K562 (cell line): ENCODE measurements around the gene LRRC74B. TPM values are rescaled to one million over a fixed set of nuclear protein-coding genes. Genes with fewer than 3 reads are reported as not detected.

ENCODE experiments used
- BACH1 ChIP-seq: fragments of 200-800 bp; sonication (Bioruptor generic); IDR thresholded peaks from 2 replicates; pipeline ENCODE4 v1.6.1; 2016; ENCODE audit warnings: missing genetic modification characterization, missing compliant biosample characterization
- C11orf30 ChIP-seq: fragments of 450-650 bp; IDR thresholded peaks from 2 replicates; pipeline ENCODE4 v1.6.1; 2016; ENCODE audit warnings: low read depth, mild to moderate bottlenecking
- ETS2 ChIP-seq: IDR thresholded peaks from 2 replicates; pipeline ENCODE4 v1.6.1; 2016; ENCODE audit warnings: borderline replicate concordance, missing genetic modification characterization, mild to moderate bottlenecking, moderate library complexity, missing compliant biosample characterization; ENCODE audit not compliant: poor library complexity, severe bottlenecking
- ETV1 ChIP-seq: fragments of 450-650 bp; conservative IDR thresholded peaks from 2 replicates; pipeline ENCODE4 v1.6.1; 2016; ENCODE audit warnings: missing genetic modification characterization, control low read depth, low read depth, missing compliant biosample characterization
- HDAC3 ChIP-seq: fragments of 450-650 bp; IDR thresholded peaks from 2 replicates; pipeline ENCODE4 v1.6.1; 2018; ENCODE audit warnings: borderline replicate concordance, mild to moderate bottlenecking, moderate library complexity; ENCODE audit not compliant: partially characterized antibody
- HMBOX1 ChIP-seq: sonication (generic); IDR thresholded peaks from 2 replicates; pipeline ENCODE4 v1.6.1; 2016
- NR3C1 ChIP-seq: sonication (generic); formaldehyde crosslinking; IDR thresholded peaks from 2 replicates; pipeline ENCODE4 v1.8.1; 2022; ENCODE audit warnings: missing genetic modification reagents
- PCBP2 ChIP-seq: fragments of 200-400 bp; formaldehyde crosslinking; IDR thresholded peaks from 2 replicates; pipeline ENCODE4 v1.6.1; 2018; ENCODE audit warnings: low read length, low read depth, mild to moderate bottlenecking, moderate library complexity; ENCODE audit not compliant: poor library complexity, severe bottlenecking
- SNIP1 ChIP-seq: fragments of 450-650 bp; IDR thresholded peaks from 2 replicates; pipeline ENCODE4 v1.7.1; 2017; ENCODE audit warnings: low read depth, mild to moderate bottlenecking
- TGIF2 ChIP-seq: sonication (generic); formaldehyde crosslinking; IDR thresholded peaks from 2 replicates; pipeline ENCODE4 v1.8.1; 2022; ENCODE audit warnings: mild to moderate bottlenecking, missing genetic modification reagents, moderate library complexity
- ZC3H4 ChIP-seq: sonication (generic); formaldehyde crosslinking; IDR thresholded peaks from 2 replicates; pipeline ENCODE4 v1.9.0; 2021; ENCODE audit warnings: missing genetic modification reagents, borderline replicate concordance
- ZKSCAN3 ChIP-seq: fragments of 250-450 bp; sonication (Bioruptor Pico); IDR thresholded peaks from 2 replicates; pipeline ENCODE4 v1.4.0; 2020
- ZNF224 ChIP-seq: sonication (generic); formaldehyde crosslinking; IDR thresholded peaks from 2 replicates; pipeline ENCODE4 v1.8.0; 2022; ENCODE audit warnings: mild to moderate bottlenecking, missing genetic modification reagents
- ZNF41 ChIP-seq: fragments of 250-450 bp; sonication (Bioruptor Pico); conservative IDR thresholded peaks from 2 replicates; pipeline ENCODE4 v1.4.0; 2020; ENCODE audit warnings: mild to moderate bottlenecking
- polyA plus RNA-seq, 8 experiments: library from polyadenylated mRNA; depleted of rRNA in 4 of 8; stranded (reverse) in 5 of 8; unstranded in 3 of 8; fragments of >200 nt; fragmentation: Nextera tagmentation in 2 of 8; fragmentation: Illumina TruSeq in 1 of 8; extraction: Ambion mirVana in 2 of 8; extraction: Trizol in 1 of 8; gene quantifications; 2 replicates each; pipeline versions ENCODE4 v1.2.1 to v1.2.3, GENCODE V29; 2011 to 2014; ENCODE audit warnings: inconsistent platforms in 1 of 8, missing spikeins in 1 of 8
- total RNA-seq, 7 experiments: library from RNA; depleted of rRNA in 6 of 7; stranded (reverse); fragments of >200 nt in 6 of 7; fragmentation: Illumina TruSeq in 2 of 7; extraction: Trizol in 2 of 7; gene quantifications; 2 replicates each; pipeline versions ENCODE4 v1.2.1 to v1.2.3, GENCODE V29; 2011 to 2021; ENCODE audit warnings: low replicate concordance in 1 of 7
- TF ChIP-seq, protein P1 (sequence below), 2 experiments: fragments of 450-650 bp; formaldehyde crosslinking in 1 of 2; IDR thresholded peaks; 2 replicates each; pipeline versions ENCODE4 v1.4.0 to v1.6.1; 2014 to 2020; ENCODE audit warnings: mild to moderate bottlenecking in 2 of 2, borderline replicate concordance in 1 of 2, low read depth in 1 of 2
- TF ChIP-seq, protein P2 (sequence below): sonication (generic); formaldehyde crosslinking; IDR thresholded peaks from 2 replicates; pipeline ENCODE4 v1.4.0; 2020; ENCODE audit warnings: mild to moderate bottlenecking, missing genetic modification reagents

Gene LRRC74B
- total and polyA plus RNA-seq, 9 of the 15 experiments (the other 6 are each of a cell fraction or from before 2014, with no cell fraction given): not detected

DNA sequence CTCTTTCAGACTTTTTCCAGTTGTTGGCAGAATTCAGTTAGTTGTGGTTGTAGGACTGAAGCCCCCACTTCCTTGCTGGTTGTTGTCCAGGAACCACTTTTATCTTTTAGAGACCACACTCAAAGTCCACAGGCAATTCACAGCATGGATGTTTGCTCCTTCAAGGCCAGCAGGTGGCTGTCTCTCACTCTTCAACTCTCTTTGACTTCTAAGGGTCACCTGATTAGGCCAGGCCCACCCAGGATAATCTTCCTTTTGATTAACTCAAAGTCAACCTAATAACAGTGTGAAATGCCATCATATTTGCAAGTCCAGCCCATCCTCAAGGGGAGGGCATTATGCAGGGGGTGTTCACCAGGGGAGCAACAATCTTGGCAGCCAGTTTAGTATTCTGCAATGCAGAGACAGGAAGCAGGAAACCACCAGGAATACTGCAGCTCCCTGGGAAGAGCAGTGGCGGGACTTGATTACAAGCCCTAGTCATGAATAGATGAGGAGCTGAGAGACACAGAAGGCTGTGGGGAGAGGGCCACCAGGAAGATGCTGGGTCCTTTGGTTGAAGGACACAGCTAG is 52.4 kb downstream of the LRRC74B start (continued):
- TF ChIP-seq PCBP2 (no peak), ZKSCAN3 (CRISPR knock-in tag) (no peak), BACH1 (tag) (no peak), C11orf30 (no peak), ZNF224 (no peak), TGIF2 (no peak), ZC3H4 (CRISPR knock-in tag) (no peak), ZNF41 (no peak), SNIP1 (no peak), HDAC3 (no peak), HMBOX1 (0 out of 2 replicates have a peak, but pooled peaks have one; percentile 29), ETV1 (tag) (peak; percentile 72), NR3C1 (CRISPR knock-in tag) (no peak), ETS2 (no peak)
- TF ChIP-seq, protein P1, sequence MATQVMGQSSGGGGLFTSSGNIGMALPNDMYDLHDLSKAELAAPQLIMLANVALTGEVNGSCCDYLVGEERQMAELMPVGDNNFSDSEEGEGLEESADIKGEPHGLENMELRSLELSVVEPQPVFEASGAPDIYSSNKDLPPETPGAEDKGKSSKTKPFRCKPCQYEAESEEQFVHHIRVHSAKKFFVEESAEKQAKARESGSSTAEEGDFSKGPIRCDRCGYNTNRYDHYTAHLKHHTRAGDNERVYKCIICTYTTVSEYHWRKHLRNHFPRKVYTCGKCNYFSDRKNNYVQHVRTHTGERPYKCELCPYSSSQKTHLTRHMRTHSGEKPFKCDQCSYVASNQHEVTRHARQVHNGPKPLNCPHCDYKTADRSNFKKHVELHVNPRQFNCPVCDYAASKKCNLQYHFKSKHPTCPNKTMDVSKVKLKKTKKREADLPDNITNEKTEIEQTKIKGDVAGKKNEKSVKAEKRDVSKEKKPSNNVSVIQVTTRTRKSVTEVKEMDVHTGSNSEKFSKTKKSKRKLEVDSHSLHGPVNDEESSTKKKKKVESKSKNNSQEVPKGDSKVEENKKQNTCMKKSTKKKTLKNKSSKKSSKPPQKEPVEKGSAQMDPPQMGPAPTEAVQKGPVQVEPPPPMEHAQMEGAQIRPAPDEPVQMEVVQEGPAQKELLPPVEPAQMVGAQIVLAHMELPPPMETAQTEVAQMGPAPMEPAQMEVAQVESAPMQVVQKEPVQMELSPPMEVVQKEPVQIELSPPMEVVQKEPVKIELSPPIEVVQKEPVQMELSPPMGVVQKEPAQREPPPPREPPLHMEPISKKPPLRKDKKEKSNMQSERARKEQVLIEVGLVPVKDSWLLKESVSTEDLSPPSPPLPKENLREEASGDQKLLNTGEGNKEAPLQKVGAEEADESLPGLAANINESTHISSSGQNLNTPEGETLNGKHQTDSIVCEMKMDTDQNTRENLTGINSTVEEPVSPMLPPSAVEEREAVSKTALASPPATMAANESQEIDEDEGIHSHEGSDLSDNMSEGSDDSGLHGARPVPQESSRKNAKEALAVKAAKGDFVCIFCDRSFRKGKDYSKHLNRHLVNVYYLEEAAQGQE (IDR thresholded peaks at IDR 0.05; ENCODE audit: borderline replicate concordance): no peak
- TF ChIP-seq, protein P1 (CRISPR knock-in tag; IDR thresholded peaks at IDR 0.05; ENCODE audit: low read depth): no peak
- TF ChIP-seq, protein P2, sequence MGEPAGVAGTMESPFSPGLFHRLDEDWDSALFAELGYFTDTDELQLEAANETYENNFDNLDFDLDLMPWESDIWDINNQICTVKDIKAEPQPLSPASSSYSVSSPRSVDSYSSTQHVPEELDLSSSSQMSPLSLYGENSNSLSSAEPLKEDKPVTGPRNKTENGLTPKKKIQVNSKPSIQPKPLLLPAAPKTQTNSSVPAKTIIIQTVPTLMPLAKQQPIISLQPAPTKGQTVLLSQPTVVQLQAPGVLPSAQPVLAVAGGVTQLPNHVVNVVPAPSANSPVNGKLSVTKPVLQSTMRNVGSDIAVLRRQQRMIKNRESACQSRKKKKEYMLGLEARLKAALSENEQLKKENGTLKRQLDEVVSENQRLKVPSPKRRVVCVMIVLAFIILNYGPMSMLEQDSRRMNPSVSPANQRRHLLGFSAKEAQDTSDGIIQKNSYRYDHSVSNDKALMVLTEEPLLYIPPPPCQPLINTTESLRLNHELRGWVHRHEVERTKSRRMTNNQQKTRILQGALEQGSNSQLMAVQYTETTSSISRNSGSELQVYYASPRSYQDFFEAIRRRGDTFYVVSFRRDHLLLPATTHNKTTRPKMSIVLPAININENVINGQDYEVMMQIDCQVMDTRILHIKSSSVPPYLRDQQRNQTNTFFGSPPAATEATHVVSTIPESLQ (CRISPR knock-in tag): no peak
